Measurements from ENCODE around the gene CDKN1A. TPM values are rescaled to one million over a fixed set of nuclear protein-coding genes. Genes with fewer than 3 reads are reported as not detected.
"Not testable (repeated sequence)": the region's sequence is repeated elsewhere in the genome, so short reads cannot be mapped to it uniquely, and the experiment has no call there.

Gene CDKN1A
- total RNA-seq, 4 donors from 2014 or later = 110 to 346 (median 260) TPM

DNA sequence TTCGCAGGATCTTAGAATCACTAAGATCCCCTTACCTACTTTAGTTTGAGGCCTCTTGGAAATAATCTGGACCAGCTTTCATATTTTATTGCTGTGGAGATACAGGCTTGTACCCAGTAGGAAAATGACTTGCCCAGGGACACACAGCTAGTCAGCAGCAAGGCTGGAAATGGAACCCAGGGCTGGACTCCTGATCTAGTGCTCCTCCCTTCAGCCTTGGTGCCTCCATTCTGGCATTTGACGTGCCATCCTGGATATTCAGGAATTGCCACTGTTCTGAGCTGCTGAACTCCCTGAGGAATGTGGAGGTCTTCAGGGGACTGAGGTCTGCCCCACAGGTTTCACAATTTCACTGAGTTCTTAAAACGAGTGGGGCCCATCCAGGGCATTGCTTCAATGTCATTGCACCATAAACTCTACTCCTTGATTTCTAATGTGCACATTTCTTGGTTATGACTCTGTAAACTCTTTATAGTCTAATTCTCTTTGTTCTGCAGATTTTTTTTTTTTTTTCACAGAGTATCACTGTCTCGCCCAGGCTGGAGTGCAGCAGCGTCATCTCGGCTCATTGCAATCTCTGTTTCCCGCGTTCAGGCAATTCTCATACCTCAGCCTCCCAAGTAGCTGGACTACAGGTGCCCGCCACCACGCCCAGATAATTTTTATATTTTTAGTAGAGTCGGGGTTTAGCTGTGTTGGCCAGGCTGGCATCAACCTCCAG lies 26.7 kb upstream of the CDKN1A start:
- Histone ChIP-seq H3K27me3 (no peaks in the 10 kb centered on the region), H3K4me1 (no peaks in the 10 kb centered on the region), H3K4me3 (no peak overlapping the region), H3K9me3 (no peaks in the 10 kb centered on the region), H3K27ac (no peak overlapping the region), H3K36me3 (no peaks in the 10 kb centered on the region)
- intact Hi-C loops (cut with DNase I; ENCODE audit: low total_unique reads) (no loop called here), in situ Hi-C loops (cut with MboI; ENCODE audit: low sequenced_read_pairs in 4 of 4) (no loop called here)
- TF ChIP-seq, protein P1, sequence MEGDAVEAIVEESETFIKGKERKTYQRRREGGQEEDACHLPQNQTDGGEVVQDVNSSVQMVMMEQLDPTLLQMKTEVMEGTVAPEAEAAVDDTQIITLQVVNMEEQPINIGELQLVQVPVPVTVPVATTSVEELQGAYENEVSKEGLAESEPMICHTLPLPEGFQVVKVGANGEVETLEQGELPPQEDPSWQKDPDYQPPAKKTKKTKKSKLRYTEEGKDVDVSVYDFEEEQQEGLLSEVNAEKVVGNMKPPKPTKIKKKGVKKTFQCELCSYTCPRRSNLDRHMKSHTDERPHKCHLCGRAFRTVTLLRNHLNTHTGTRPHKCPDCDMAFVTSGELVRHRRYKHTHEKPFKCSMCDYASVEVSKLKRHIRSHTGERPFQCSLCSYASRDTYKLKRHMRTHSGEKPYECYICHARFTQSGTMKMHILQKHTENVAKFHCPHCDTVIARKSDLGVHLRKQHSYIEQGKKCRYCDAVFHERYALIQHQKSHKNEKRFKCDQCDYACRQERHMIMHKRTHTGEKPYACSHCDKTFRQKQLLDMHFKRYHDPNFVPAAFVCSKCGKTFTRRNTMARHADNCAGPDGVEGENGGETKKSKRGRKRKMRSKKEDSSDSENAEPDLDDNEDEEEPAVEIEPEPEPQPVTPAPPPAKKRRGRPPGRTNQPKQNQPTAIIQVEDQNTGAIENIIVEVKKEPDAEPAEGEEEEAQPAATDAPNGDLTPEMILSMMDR (IDR thresholded peaks at IDR 0.05 in 4 of 5, conservative IDR thresholded peaks at IDR 0.05 in 1 of 5) = no peak
- TF ChIP-seq POLR2A (IDR thresholded peaks at IDR 0.05) = no peak
- DNase-seq (no peak), ATAC-seq (no peak)

DNA sequence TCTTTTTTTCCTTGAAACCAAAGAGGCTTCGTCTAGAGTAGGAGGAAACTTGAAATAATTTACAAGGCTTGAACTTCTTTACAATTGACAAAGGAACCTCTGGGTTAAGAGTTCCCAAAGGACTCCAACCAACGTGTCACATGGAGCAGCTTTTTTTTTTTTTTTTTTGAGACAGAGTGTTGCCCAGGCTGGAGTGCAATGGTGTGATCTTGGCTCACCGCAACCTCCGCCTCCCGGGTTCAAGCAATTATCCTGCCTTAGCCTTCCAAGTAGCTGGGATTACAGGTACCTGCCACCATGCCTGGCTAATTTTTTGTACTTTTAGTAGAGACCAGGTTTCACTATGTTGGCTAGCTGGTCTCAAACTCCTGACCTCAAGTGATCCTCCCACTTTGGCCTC lies 24.0 kb upstream of the CDKN1A start:
- H3K4me3 ChIP-seq; H3K4me1 ChIP-seq; H3K36me3 ChIP-seq; DNase-seq; H3K27ac ChIP-seq; ATAC-seq; in situ Hi-C loops (cut with MboI; ENCODE audit: low sequenced_read_pairs in 4 of 4); intact Hi-C loops (cut with DNase I; ENCODE audit: low total_unique reads); H3K9me3 ChIP-seq; H3K27me3 ChIP-seq: not testable (repeated sequence)

DNA sequence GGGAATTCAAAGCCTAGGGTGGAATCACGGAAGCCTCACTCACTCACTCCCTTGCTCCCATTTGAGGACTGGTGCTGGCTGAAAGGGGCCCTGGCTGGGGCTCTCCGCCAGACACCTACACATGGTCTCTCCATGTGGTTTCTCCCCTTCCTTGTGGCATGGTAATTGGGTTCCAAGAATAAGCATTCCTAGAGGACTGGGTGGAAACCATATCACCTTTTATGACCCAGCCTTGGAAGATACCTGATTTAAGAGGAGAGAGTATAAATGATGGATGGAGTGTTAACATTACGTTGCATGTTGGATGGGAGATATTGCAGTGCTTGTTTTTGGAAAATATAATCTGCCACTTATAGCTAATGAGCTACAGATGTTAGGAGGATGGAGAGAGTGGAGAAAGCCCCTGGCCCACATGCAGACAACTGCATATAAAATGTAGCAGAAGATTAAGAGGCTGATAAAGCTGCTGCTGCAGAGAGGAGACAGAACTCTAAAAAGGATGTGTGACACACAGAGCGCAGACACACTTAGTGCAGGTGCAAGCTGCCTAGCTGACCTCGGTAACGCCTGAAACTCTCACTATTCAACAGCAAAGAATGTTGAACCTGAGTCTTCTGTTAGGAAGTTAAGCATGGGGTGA lies 23.3 kb upstream of the CDKN1A start:
- in situ Hi-C loops (cut with MboI; ENCODE audit: low sequenced_read_pairs in 4 of 4) (no loop called here), intact Hi-C loops (cut with DNase I; ENCODE audit: low total_unique reads) (no loop called here)
- no peak for DNase-seq
- H3K4me1 ChIP-seq = no peaks in the 10 kb centered on the region
- H3K27ac ChIP-seq = no peak overlapping the region
- no peaks in the 10 kb centered on the region for H3K27me3 ChIP-seq
- ATAC-seq = no peak
- H3K4me3 ChIP-seq = no peak overlapping the region
- H3K9me3 ChIP-seq = no peaks in the 10 kb centered on the region
- no peak for TF ChIP-seq POLR2A (IDR thresholded peaks at IDR 0.05)
- TF ChIP-seq, protein P1 (IDR thresholded peaks at IDR 0.05 in 4 of 5, conservative IDR thresholded peaks at IDR 0.05 in 1 of 5) = no peak
- no peaks in the 10 kb centered on the region for H3K36me3 ChIP-seq

DNA sequence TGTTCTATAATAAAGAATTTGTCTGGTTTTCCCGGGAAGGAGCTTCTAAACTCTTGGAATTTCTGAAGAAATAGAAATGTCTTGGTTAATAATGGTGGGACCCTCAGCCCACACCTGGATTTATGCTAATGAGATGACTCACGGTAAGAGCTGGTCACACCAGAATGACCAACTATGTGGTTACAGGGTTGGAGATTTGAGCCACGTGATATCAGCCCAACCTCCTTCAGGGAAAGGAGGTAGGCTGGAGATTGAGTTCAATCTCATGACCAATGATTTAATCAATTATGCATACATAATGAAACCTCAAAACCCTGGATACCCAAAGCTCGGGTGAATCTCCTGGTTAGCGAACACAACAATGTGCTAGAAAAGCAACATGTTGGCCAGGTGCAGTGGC lies 22.1 kb upstream of the CDKN1A start:
- TF ChIP-seq, protein P1 (IDR thresholded peaks at IDR 0.05 in 4 of 5, conservative IDR thresholded peaks at IDR 0.05 in 1 of 5) = no peak
- no peak for TF ChIP-seq POLR2A (IDR thresholded peaks at IDR 0.05)
- H3K36me3 ChIP-seq = no peaks in the 10 kb centered on the region
- in situ Hi-C loops (cut with MboI; ENCODE audit: low sequenced_read_pairs in 4 of 4) (no loop called here), intact Hi-C loops (cut with DNase I; ENCODE audit: low total_unique reads) (no loop called here)
- peaks cover 0 to 7% (median 0%) of the 10 kb centered on the region in 3 donors for H3K27me3 ChIP-seq
- DNase-seq (no peak), ATAC-seq (no peak)
- H3K27ac ChIP-seq = no peak overlapping the region
- H3K9me3 ChIP-seq = no peaks in the 10 kb centered on the region
- H3K4me1 ChIP-seq = no peaks in the 10 kb centered on the region
- H3K4me3 ChIP-seq = no peak overlapping the region

DNA sequence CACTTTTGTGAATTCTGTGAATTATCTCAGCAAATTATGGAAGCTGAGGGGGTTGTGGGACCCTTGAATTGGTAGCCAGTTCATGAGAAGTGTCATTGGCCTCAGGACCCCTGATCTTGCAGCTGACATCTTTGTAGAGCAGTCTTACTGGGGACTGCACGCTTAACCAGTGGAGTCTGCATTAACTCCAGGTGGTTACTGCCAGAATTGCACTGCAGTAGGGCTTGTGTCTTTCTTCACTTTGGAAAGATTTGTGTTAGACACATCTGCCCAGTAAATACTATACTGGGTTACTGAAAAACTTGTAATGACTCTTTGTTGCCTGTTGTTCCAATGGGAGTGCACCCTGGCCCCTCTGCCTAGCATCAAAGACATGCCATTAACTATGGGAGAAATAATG lies 21.2 kb upstream of the CDKN1A start:
- no peak for TF ChIP-seq POLR2A (IDR thresholded peaks at IDR 0.05)
- TF ChIP-seq, protein P1 (IDR thresholded peaks at IDR 0.05 in 4 of 5, conservative IDR thresholded peaks at IDR 0.05 in 1 of 5) = no peak
- intact Hi-C loops (cut with DNase I; ENCODE audit: low total_unique reads) (no loop called here), in situ Hi-C loops (cut with MboI; ENCODE audit: low sequenced_read_pairs in 4 of 4) (no loop called here)
- no peak for ATAC-seq
- DNase-seq = no peak
- no peaks in the 10 kb centered on the region for H3K36me3 ChIP-seq
- no peak overlapping the region for H3K4me3 ChIP-seq
- H3K27ac ChIP-seq = no peak overlapping the region
- no peaks in the 10 kb centered on the region for H3K9me3 ChIP-seq
- no peaks in the 10 kb centered on the region for H3K4me1 ChIP-seq
- peaks cover 0 to 7% (median 0%) of the 10 kb centered on the region in 3 donors for H3K27me3 ChIP-seq
